Left lung (tissue), 10 donors: ENCODE results near the gene TMEM52B. TPM values are rescaled to one million over a fixed set of nuclear protein-coding genes. Genes with fewer than 3 reads are reported as not detected.

Source experiments
- ATAC-seq: fragments of 200-7000 bp; cut with Tn5 transposase; one replicate; pipeline ENCODE4 v1.9.1; 2020; ENCODE audit warnings: moderate library complexity
- DNase-seq, 4 donors: peaks; one replicate each; pipeline ENCODE4 v3.0.0-alpha.2; 2013 to 2020
- H3K27ac ChIP-seq, 2 donors: fragments of 200-600 bp; sonication (generic) in 1 of 2; one replicate each; pipeline versions ENCODE4 v1.5.0 to v1.8.0; 2020 to 2021
- H3K27me3 ChIP-seq, 2 donors: fragments of 200-600 bp; sonication (generic) in 1 of 2; one replicate each; pipeline versions ENCODE4 v1.5.0 to v1.8.0; 2020 to 2021
- H3K36me3 ChIP-seq, 2 donors: fragments of 200-600 bp; sonication (generic) in 1 of 2; one replicate each; pipeline versions ENCODE4 v1.5.0 to v1.8.0; 2020 to 2021
- H3K4me1 ChIP-seq, 2 donors: fragments of 200-600 bp; one replicate each; pipeline ENCODE4 v1.8.0; 2021
- H3K4me3 ChIP-seq, 2 donors: fragments of 200-600 bp; sonication (generic) in 1 of 2; one replicate each; pipeline versions ENCODE4 v1.5.0 to v1.8.0; 2020 to 2021; ENCODE audit warnings: mild to moderate bottlenecking in 1 of 2
- H3K9me3 ChIP-seq, 2 donors: fragments of 200-600 bp; sonication (generic) in 1 of 2; one replicate each; pipeline versions ENCODE4 v1.5.0 to v1.8.0; 2020 to 2021
- intact Hi-C, 2 donors: fragments of 100-400 bp; cut with DNase I; formaldehyde crosslinking; loops; one replicate each; pipeline versions ENCODE4 v1.11.2 to v1.14.2; 2022
- polyA plus RNA-seq, 6 donors: library from polyadenylated mRNA; unstranded; fragments of 120-200 nt; gene quantifications; one replicate each; pipeline ENCODE4 v1.2.1, GENCODE V29; 2013; ENCODE audit not compliant: insufficient read length in 6 of 6
- total RNA-seq, 2 donors: library from RNA; stranded (reverse); fragmentation: NEBNext Ultra II Directional; extraction: Animal tissue kit (Norgen Biotek cat#: 25700); gene quantifications; one replicate each; pipeline ENCODE4 v1.2.1, GENCODE V29; 2021
- TF ChIP-seq, protein P1 (sequence below), 2 donors: fragments of 200-600 bp; sonication (generic) in 1 of 2; IDR thresholded peaks; one replicate each; pipeline versions ENCODE4 v1.5.0 to v1.8.0; 2021; ENCODE audit warnings: antibody characterized with exemption in 2 of 2
- donor health status: DM: no; HTN: yes; CAD: no.
- donor health status: DM: no; HTN: no; CAD: no.

Gene TMEM52B
- total and polyA plus RNA-seq, 8 donors: 0.31 to 2.0 (median 0.63) TPM

DNA sequence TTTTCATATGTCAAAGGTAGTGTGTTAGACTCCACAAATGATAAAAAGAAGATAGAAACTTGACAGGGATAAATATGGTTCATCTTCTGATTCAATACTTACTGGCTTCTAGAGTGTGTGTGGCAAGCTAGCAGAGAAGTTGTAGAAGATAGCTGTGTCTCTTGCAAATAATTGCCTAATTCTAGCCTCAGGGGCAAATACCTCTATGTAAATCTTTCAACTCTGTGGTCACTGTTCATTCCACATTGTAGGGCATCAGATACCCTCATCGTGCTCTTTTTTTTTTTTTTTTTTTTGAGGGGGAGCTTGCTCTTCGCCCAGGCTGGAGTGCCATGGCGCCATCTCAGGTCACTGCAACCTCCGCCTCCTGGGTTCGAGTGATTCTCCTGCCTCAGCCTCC lies 8.6 kb upstream of the TMEM52B start:
- DNase-seq (no peak), ATAC-seq (no peak)
- H3K27me3 ChIP-seq: no peaks in the 10 kb centered on the region
- peak overlapping the region in 1 of 2 donors; percentile 25 for H3K4me3 ChIP-seq
- peak overlapping the region; percentile 0 to 81 for H3K27ac ChIP-seq
- no peaks in the 10 kb centered on the region for H3K36me3 ChIP-seq
- H3K4me1 ChIP-seq: peaks cover 0 to 40% of the 10 kb centered on the region in 2 donors
- TF ChIP-seq, protein P1, sequence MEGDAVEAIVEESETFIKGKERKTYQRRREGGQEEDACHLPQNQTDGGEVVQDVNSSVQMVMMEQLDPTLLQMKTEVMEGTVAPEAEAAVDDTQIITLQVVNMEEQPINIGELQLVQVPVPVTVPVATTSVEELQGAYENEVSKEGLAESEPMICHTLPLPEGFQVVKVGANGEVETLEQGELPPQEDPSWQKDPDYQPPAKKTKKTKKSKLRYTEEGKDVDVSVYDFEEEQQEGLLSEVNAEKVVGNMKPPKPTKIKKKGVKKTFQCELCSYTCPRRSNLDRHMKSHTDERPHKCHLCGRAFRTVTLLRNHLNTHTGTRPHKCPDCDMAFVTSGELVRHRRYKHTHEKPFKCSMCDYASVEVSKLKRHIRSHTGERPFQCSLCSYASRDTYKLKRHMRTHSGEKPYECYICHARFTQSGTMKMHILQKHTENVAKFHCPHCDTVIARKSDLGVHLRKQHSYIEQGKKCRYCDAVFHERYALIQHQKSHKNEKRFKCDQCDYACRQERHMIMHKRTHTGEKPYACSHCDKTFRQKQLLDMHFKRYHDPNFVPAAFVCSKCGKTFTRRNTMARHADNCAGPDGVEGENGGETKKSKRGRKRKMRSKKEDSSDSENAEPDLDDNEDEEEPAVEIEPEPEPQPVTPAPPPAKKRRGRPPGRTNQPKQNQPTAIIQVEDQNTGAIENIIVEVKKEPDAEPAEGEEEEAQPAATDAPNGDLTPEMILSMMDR (IDR thresholded peaks at IDR 0.05): no peak
- no peaks in the 10 kb centered on the region for H3K9me3 ChIP-seq
- intact Hi-C loops: no loop called here

DNA sequence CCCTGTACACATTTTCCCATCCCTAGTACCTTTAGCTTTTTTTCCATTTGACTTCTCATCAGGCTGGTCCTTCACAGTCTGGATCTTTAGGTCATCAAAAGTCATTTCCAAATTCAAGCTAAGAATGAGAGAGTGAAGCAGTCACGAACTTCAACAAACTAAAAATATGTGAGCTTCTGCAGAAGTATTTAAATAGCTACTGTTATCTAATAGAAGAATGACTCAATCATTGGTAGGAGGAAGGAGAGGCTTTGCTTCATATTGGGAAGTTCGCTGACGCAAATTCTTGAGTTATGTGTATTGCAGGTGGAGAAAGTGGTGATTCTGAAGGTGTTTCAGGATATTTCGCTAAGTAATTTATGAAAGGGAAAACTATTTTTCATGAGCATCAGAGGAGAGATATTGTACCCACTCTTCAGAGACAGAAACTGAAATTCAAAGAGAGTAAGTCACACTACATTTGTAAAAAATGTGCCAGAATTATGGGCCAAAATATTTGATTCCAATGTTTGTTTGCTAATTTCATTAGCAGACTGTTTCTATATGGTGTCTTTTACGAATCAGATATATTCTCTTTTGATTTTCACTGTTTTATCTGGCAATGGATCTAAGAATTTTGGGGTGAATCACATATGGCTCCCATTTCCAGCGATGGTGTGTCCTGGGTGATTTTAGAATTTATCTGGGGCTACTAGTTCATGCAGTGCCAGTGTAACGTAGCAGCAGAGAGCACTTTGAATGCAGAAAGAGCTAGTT lies 6.7 kb upstream of the TMEM52B start, which contains the start of gene OLR1:
Gene OLR1 (minus strand): TSS at position 160 of the 756 bp plus-strand sequence. CDS start 55 bp downstream, at position 105.
- Histone ChIP-seq H3K4me3 (peak within 1 kb of the TSS in 1 of 2 donors; percentile 25), H3K9me3 (no peaks in the 10 kb centered on the region), H3K4me1 (peaks cover 0 to 31% of the 10 kb centered on the region in 2 donors), H3K27me3 (no peaks in the 10 kb centered on the region), H3K27ac (peak within 1 kb of the TSS; percentile 30 to 81), H3K36me3 (no peaks in the 10 kb centered on the region)
- intact Hi-C loops: no loop called here
- peak; percentile 12 for ATAC-seq
- TF ChIP-seq, protein P1 (IDR thresholded peaks at IDR 0.05): no peak
- no peak for DNase-seq

DNA sequence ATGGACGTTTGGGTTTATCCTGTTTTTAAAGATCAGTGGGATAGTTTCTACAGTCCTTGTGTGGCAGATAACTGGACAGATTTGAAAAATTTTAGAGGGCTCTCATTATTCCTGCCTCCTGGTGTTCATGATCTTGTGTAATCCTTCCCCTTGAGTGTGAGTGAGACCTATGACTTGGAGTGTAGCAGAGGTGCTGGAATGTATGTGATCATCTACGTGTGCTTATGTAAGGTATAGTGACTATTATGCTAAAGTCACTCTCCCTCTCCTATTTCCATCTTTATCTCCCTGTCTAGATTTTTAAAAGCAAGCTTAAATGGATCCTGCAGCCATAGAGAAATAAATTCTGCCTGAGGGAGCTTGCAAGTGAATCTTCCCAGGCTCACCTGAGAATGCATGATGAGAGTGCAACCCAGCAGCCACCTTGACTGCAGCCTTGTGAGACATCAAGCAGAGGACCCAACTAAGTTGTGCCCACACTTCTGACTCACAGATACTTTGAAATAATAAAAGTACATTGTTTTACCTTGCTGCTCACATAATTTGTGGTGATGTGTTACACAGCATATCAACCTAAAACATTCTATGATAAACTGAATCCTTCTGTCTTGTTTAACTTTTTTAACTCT lies 3.7 kb upstream of the TMEM52B start:
- H3K4me3 ChIP-seq: no peak overlapping the region
- H3K36me3 ChIP-seq: no peaks in the 10 kb centered on the region
- H3K27me3 ChIP-seq: no peaks in the 10 kb centered on the region
- ATAC-seq (no peak), DNase-seq (no peak)
- H3K4me1 ChIP-seq: peaks cover 0 to 12% of the 10 kb centered on the region in 2 donors
- H3K9me3 ChIP-seq: no peaks in the 10 kb centered on the region
- H3K27ac ChIP-seq: no peak overlapping the region
- TF ChIP-seq, protein P1 (IDR thresholded peaks at IDR 0.05): no peak
- intact Hi-C loops: no loop called here

DNA sequence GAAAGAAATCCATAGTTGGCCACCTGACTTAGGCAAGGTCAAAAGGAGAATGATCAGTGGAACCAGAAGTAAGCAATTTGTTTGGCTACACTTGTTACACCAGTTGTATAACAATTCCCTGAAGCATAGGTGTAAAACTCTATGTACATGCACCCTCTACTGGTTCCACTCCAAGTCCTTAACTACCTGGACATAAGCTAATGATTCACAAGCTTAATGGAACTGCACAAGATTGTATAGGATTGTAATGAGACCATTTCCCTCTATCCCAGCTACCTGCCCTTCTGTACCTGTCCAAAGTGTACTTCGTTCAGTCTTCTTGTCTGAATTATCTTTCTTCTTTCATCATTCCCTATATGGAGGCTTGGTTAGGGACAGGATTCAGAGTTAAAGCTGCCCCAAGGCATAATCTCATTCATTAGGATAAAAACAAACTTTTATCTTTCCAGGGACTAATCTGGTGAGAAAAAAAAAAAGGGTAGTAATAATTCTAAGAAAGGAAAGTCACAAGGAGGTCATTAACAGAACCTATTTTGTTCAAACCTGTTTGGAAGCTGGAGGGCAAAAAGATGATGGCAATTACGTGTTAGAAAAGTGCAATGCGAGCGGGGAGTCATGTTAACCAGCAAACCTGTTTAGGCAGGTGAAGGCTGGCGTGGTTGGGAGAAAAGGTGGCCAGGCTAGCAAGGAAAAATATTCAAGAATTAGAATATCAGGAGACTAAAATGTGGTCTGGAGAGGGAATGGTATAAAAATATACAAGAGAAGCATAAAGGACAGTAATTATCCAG lies 2.8 kb upstream of the TMEM52B start:
- intact Hi-C loops: no loop called here
- TF ChIP-seq, protein P1 (IDR thresholded peaks at IDR 0.05): no peak
- no peaks in the 10 kb centered on the region for H3K27me3 ChIP-seq
- H3K9me3 ChIP-seq: no peaks in the 10 kb centered on the region
- peak; percentile 82 for ATAC-seq
- DNase-seq: no peak
- H3K4me3 ChIP-seq: no peak overlapping the region
- no peak overlapping the region for H3K27ac ChIP-seq
- H3K36me3 ChIP-seq: no peaks in the 10 kb centered on the region
- peaks cover 0 to 12% of the 10 kb centered on the region in 2 donors for H3K4me1 ChIP-seq
